Activated CD8-positive, alpha-beta memory T cell treated with anti-CD3 and anti-CD28 coated beads for 36 hours (primary cell): ENCODE measurements around the gene GSTM3. TPM values are rescaled to one million over a fixed set of nuclear protein-coding genes. Genes with fewer than 3 reads are reported as not detected.
"Not testable (repeated sequence)": the region's sequence is repeated elsewhere in the genome, so short reads cannot be mapped to it uniquely, and the experiment has no call there.

ENCODE experiments used
- CTCF ChIA-PET: fragments of 350-600 bp; sonication (Branson Sonifier 250); formaldehyde crosslinking; loops from one replicate; lab custom pipeline; 2021; ENCODE audit warnings: antibody characterized with exemption; lab: Charles Lee
- POLR2A ChIA-PET: fragments of 350-600 bp; sonication (Branson Sonifier 250); formaldehyde crosslinking; loops from one replicate; lab custom pipeline; 2021; ENCODE audit warnings: antibody characterized with exemption; lab: Charles Lee
- total RNA-seq, 2 experiments: library from RNA; stranded (reverse); gene quantifications; one replicate each; pipeline ENCODE4 v1.2.3, GENCODE V29; 2021

The GSTM3 gene
- total RNA-seq, 2 experiments from 2014 or later, result 8.6 to 11.8 TPM

DNA sequence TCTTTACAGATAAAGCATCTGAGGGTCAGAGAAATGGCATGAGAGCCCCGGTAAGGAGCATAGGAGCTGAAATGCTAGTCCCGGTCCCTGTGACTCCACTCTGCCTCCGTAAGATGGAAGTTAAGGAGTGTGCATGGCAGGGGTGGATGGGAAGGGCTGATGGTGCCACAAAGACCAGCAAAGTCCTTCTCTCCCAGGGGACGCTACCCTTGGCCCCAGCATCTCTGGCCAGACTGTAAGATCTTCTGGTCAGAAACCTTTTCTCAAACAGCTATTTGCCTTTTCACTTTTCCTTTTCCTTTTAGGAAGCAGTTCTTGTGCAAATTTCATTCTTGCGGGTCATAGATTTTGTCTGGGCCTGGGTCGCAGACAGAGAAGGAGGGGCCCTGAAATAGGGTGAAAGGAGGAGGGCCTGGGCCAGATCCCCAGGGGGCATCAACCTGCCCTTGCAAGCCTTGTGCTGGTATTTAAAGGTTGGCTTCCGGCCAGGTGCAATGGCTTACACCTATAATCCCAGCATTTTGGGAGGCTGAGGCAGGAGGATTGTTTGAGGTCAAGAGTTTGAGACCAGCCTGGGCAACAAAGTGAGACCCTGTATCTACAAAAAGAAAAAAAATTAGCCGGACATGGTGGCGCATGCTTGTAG is 37.3 kb upstream of the GSTM3 start:
- ChIA-PET POLR2A (no interaction called here), CTCF (interaction anchor here (1.0 to 13.8 kb wide), 11 partner anchors 8 to 232 kb away, joined by 3 to 247 read pairs (median 5); partner anchors contain the start of gene AHCYL1)

GRCh38 chr1:109777436-109777835 is 36.6 kb upstream of the GSTM3 start:
- ChIA-PET POLR2A (interaction anchor here (1.3 kb wide), 1 partner anchor 207 kb away, joined by 6 read pairs; the partner anchor contains the start of gene AHCYL1), CTCF (interaction anchor here (0.9 to 13.8 kb wide), 31 partner anchors 9 to 269 kb away, joined by 3 to 247 read pairs (median 4); partner anchors contain the start of genes AHCYL1 and GSTM2)

DNA sequence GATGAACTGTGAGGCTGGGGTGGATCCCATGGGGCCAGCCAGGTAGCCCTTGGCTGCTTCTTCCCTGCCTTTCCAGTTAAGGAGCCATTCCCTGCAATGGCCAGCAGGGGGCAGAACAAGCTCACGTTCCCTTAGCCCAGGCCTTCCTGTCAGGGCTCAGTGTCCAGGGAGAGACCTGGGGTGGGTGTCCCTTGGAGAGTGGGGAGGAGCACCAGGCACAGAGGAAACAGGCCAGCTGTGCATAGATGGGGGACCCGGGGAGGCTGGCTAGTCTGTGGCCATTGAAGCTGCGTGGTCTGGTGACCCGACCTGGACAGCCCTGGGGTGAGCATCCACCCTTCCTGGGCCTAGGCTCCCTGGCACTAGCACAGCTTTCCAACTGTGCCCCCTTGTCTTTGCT is 36.1 kb upstream of the GSTM3 start:
- POLR2A ChIA-PET, result interaction anchor here (1.3 kb wide), 1 partner anchor 207 kb away, joined by 6 read pairs; the partner anchor contains the start of gene AHCYL1
- CTCF ChIA-PET, result interaction anchor here (0.8 to 13.8 kb wide), 33 partner anchors 9 to 269 kb away, joined by 3 to 247 read pairs (median 4); partner anchors contain the start of genes AHCYL1 and GSTM2

GRCh38 chr1:109776206-109776835 is 35.5 kb upstream of the GSTM3 start:
- ChIA-PET POLR2A (interaction anchor here (1.3 kb wide), 1 partner anchor 208 kb away, joined by 6 read pairs; the partner anchor contains the start of gene AHCYL1), CTCF (interaction anchor here (0.8 to 13.8 kb wide), 29 partner anchors 10 to 270 kb away, joined by 3 to 247 read pairs (median 5); partner anchors contain the start of genes AHCYL1 and GSTM2)

DNA sequence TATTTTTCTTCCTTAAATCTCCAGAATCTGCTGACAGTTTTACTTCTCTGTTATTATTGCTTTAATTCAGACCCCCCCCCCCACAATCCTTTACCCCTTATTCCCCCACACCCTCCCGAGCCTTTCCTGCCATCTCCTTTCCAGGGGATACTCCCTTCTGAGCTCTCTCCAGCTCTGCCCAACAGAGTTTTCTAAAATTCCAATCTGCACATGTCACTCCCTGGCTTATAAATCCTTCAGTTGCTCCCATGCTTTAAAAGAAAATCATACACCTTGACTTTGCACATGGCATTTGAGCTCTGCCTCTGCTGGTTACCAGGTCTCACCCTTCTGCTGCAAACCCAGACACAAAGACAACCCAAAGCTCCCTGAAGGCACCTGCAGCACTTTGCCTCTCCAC is 34.6 kb upstream of the GSTM3 start:
- ChIA-PET POLR2A (no interaction called here), CTCF (interaction anchor here (1.0 to 13.8 kb wide), 8 partner anchors 13 to 230 kb away, joined by 3 to 247 read pairs (median 6); partner anchors contain the start of gene AHCYL1)

- CTCF ChIA-PET, result interaction anchor here (0.7 to 13.8 kb wide), 13 partner anchors 9 to 228 kb away, joined by 3 to 247 read pairs (median 4); partner anchors contain the start of gene AHCYL1
- POLR2A ChIA-PET, result interaction anchor here (0.6 kb wide), 1 partner anchor 134 kb away, joined by 4 read pairs; no protein-coding TSS in a partner anchor
Observed at GRCh38 chr1:109773900-109774485, 33.2 kb upstream of the GSTM3 start.

GRCh38 chr1:109773203-109773899 is 32.5 kb upstream of the GSTM3 start:
- CTCF ChIA-PET, result interaction anchor here (0.7 to 13.8 kb wide), 8 partner anchors 9 to 228 kb away, joined by 3 to 247 read pairs (median 6); partner anchors contain the start of gene AHCYL1
- POLR2A ChIA-PET, result no interaction called here

DNA sequence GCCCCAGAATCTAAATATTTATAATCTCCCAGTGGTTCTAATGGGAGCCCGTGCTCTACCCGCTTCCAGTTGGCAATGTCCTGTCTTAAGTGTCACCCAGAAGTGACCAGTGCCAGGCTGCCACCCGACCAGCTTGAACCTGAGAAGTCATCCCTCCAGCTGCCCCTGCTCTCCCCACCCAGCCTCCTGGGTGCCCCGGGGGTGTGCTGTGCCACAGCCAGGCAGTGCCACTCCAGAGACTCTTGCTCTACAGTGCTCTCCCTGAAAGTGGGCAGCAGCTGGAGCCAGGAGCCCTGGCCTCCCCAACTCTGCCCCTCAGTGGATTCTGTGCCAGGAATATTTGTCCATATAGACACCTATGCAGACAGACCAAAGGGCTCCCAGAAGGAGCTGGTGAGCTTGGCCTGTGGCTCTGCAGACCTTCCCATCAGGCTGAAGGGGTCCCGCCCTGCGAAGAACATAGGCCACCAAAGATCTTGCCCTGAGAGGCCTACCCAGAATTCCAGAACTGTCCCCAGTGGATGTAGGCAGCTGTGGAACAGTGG is 31.9 kb upstream of the GSTM3 start:
- ChIA-PET CTCF (interaction anchor here (1.2 to 13.8 kb wide), 7 partner anchors 8 to 227 kb away, joined by 3 to 247 read pairs (median 7); partner anchors contain the start of gene AHCYL1), POLR2A (no interaction called here)

DNA sequence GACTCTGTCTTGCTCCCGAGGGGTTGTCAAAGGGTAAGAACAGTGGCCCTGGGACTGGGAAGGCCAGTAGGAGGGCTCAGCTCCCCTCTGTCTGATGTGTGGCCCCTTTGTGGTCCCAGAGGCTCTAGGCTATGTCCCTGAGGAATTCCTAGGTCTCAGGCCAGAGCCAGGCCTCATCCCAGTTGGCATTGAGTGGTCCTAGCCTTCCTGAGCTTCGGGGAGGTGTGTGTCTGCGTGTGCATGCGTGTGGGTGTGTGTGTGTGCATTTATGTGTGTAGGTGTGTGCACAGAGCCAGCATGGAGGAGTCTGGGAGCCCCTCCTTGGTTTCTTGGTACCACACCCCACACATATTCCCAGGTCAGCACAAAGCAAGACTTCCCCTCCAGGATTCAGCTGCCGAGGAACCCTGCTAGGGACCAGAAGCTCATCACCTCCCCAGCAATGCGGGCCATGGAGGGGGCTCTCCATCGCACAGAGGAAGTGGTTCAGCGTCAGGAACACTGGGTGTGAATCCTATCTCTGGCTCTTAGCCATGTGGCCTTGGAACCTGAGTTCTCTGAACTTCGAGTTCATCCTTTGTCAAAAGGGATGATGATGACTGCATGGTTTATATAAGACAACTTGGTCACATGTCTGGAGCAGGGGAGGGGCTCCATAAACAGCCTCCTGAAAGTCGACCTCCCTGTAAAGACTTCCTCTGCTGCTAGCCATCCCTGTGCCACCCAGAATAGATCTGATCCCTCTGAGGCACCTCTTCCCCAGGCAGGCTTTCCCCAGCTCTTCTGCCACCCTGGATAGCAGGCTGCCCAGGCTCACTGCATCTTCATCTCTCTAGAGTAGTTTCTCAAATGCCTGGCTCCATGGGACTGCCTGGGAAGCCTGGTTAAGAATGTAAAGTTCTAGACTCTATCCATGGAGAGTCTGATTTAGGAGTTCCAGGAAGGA is 31.1 kb upstream of the GSTM3 start:
- ChIA-PET CTCF (interaction anchor here (0.8 to 13.8 kb wide), 6 partner anchors 19 to 240 kb away, joined by 3 to 247 read pairs (median 6); partner anchors contain the start of gene AHCYL1), POLR2A (no interaction called here)

GRCh38 chr1:109770331-109771095 is 29.7 kb upstream of the GSTM3 start:
- ChIA-PET CTCF (interaction anchor here (1.1 to 13.8 kb wide), 2 partner anchors 133 to 212 kb away, joined by 3 to 247 read pairs; partner anchors contain the start of gene AHCYL1), POLR2A (no interaction called here)

DNA sequence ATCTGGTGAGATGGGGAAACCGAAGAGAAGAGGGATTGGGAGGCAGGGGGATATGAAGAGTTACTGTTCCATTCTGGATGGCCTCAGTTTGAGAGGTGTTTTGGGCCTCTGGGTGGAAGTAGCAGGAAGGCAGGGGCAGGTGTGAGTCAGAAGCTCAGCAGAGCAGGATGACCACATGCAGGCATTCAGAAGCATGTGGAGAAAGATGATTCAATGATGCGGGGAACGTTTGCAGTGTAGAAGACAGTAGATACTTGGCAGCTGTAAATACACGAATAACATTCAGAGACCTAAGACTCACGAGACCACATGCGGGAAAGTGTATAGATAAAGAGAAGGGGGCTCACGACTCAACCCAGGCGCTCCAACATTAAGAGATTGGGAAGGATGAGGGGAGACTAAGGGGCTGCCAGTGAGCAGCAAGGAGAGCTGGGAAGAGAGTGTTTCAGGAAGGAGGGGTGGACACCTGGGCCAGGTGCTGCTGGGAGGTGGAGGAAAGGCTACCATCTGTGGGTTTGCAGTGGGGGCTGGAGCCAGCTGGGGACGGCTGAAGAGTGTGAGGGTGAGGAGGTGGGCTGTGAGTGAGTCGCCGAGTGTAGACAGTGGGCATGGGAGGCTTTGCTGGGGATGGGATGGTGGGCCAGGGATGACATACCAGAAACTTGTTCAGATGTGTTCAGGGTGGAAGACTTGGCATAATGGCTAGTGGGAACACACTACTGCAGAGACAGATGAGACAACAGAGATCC is 28.7 kb upstream of the GSTM3 start:
- ChIA-PET POLR2A (no interaction called here), CTCF (no interaction called here)

GRCh38 chr1:109768820-109769219 is 28.0 kb upstream of the GSTM3 start:
- CTCF ChIA-PET, result no interaction called here
- POLR2A ChIA-PET, result no interaction called here

- POLR2A ChIA-PET, result no interaction called here
Observed at GRCh38 chr1:109768335-109768650, 27.5 kb upstream of the GSTM3 start.

GRCh38 chr1:109767637-109768334 is 26.9 kb upstream of the GSTM3 start:
- ChIA-PET POLR2A (no interaction called here), CTCF (no interaction called here)

More at GRCh38 chr1:109768335-109768650, 27.5 kb upstream of the GSTM3 start:
- CTCF ChIA-PET, result no interaction called here

- POLR2A ChIA-PET, CTCF ChIA-PET: not testable (repeated sequence)
Observed at GRCh38 chr1:109766991-109767636, 26.3 kb upstream of the GSTM3 start.
